Measurements from ENCODE around the gene NCK2.

NCK2 gene

DNA sequence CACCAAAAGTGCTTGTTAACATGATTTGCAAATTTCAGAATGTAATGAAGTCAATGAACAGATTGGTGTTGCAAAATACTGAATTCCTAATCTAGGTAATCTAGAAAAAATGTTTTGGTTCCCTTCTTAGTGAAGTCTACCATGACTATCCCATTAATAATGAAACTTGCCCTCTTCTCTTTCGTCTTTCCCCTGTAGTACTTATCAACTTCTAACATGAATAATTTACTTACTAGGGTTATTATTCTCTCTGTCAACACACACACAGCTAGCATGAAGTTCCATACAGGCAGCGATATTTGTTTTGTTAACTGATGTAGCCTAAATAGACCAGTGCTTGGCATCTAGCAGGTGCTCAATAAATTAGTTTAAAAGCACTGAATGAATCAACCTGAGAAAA is 160.2 kb downstream of the NCK2 start:
- H3K27ac ChIP-seq = no peak overlapping the region
- no peak for DNase-seq (ENCODE audit: low read depth, low spot score)

DNA sequence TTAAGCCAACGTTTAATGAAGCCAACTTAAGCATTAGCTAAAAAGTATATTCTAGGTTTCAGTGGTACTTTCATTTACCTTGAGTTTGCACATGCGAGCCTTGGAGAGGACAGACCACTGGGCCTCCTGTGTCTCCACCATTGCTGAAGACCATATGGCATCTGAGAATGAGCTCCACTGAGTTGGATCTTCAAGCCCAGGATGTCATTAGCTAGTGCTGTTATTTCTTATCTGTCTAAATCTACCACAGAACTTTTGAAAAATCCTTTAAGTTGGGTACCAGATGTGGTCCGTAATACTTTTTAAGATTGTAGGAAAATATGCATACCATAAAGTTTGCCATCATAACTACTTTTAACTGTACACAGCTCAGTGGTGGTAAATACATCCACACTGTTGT is 161.8 kb downstream of the NCK2 start:
- no peak overlapping the region for H3K27ac ChIP-seq
- no peak for DNase-seq (ENCODE audit: low read depth, low spot score)

DNA sequence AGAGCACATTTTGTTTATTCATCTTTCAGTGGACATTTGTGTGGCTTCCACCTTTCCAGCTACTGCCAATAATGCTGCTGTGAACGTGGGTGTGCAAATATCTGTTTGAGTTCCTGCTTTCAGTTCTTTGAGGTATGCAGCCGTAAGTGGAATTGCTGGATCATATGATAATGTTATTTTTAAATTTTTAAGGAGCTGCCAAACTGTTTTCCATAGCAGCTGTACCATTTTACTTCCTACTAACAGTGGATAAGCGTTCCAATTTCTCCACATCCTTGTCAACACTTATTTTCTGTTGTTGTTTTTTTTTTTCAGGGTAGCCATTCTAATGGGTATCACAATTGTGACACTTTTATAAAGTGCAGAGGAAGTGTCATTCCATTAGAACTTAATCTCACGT is 162.5 kb downstream of the NCK2 start:
- no peak for DNase-seq (ENCODE audit: low read depth, low spot score)
- no peak overlapping the region for H3K27ac ChIP-seq

DNA sequence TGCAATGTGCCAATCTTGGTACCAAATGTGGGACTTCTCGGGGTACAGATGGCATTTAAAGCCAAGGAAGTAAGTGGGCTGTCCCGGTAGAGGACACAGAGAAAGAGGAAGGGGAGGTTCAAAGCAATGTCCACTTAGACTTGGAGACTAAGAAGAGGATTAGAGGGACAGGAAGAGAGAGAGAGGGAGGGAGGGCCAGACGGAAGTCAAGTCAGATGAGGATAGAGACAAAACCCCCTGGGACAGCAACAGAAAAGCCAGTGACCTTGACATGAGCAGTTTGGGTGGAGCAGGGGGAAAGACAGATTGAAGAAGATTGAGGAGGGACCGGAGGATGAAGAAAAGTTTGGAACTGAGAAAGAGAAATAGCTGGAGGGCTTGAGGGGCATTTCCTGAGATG is 164.5 kb downstream of the NCK2 start:
- no peak overlapping the region for H3K27ac ChIP-seq
- no peak for DNase-seq (ENCODE audit: low read depth, low spot score)

DNA sequence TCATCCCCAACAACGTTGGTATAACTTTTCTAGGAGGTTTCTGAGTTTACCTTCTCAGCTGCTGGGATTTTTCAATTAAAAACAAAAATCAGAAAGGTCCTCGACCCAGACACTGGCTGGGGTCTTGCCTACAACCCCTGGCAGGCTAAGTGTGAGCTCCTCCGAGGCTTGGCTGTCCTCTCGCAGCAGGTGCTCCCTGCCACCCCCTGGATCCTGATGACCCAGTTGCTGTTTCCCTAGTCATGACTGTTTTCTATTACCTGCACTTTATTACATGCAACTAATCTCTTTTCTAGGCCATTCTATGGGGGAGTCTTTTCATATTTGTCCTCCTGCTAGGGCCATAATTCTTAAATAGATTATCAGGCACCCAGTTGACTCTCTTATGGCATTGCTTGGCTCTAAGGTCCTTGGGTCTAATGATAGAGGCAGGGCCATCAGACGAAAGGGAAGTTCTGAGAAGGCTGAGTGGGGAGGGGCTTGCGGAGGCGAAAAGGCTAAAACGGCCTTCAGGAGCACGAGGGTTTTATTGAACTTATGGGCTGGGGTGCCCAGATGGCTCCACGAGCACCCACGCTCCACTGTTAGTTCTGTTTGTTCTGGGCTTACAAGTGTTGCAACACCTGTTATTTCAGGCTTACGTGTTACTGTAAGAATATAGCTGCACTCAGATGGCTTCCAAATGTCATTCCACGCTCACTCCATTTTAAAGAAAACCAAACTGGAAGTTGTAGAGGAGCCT is 166.0 kb downstream of the NCK2 start:
- H3K27ac ChIP-seq = no peak overlapping the region
- DNase-seq (ENCODE audit: low read depth, low spot score) = no peak

DNA sequence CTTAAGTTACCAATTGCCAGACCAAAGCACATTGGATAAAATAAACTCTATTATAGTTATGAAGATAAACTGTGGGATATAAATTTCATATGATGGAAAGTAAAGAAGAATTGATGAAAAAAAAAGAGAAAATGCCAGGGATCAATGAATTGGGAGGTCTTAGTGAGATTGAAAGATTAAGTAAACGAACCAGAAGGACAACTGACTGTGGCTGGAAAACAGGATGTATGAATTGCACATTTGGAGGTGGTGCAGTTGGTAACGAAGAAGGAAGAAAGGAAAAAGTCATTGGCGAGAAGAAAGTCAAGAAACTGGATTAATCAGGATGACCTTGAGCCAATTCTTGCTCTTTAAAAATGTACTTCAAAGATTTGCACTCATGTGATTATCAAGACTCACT is 166.7 kb downstream of the NCK2 start:
- H3K27ac ChIP-seq = no peak overlapping the region
- DNase-seq (ENCODE audit: low read depth, low spot score) = no peak

DNA sequence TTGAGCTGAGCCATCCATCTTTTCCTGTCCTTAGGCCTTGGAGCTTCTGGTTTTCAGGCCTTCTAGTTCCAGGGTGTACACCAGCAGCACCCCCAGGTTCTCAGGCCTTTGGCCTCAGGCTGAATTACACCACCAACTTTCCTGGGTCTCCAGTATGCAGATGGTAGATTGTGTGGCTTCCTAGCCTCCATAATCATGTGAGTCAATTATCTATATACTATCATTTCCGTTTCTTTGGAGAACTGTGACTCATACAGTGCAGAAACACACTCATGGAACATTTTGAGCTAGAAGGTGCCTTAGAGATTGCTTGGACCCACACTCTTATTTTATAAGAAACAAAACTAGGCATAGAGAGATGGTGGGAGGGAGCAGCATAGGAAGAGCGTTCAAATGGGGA is 167.4 kb downstream of the NCK2 start:
- DNase-seq (ENCODE audit: low read depth, low spot score) = no peak
- H3K27ac ChIP-seq = no peak overlapping the region

DNA sequence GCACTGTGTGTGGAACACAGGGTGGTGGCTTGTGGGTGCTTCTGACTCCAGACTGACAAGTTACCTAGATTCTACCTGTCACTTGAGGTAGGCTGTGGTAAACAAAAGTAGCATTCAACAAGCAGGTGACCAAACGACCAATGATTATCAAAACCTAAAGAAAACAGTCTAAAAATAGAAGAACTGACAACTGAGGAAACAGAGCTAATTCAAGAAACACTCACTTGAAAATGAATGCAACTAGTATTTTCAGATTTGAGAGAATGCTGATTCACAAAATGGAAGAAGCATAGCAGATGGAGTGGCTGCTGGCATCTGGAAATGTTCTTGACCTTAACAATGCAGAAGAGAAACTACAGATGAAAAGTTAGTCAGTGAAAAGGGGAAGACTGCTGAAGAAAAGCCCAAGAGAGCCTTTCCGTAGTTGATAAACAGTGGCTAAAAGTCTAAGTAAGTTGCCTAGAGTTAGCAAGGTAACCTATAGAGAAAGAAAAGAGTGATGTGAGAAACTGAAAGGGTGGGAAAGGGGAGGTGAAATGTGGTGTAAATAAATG is 170.4 kb downstream of the NCK2 start:
- DNase-seq (ENCODE audit: low read depth, low spot score) = no peak
- H3K27ac ChIP-seq = no peak overlapping the region

DNA sequence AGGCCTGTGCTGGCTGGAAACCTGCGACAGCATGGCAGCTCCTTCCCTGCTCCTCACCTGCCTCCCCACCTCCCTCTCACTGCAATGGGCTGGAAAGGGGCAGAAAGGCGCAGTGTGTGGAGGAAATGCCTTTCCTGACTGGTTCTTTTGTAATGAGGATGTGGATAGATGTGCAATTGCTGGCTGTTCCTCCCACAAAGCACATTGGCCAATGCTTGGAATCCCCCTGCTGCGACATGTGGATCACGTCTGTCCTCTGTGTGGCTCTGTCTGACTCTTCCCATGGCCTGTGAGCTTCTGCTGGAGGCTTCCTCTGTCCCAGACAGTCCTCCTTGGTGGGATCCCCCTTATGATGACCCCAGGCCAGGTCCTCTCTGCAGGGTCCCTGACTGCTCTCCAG is 172.5 kb downstream of the NCK2 start:
- DNase-seq (ENCODE audit: low read depth, low spot score) = no peak
- no peak overlapping the region for H3K27ac ChIP-seq

DNA sequence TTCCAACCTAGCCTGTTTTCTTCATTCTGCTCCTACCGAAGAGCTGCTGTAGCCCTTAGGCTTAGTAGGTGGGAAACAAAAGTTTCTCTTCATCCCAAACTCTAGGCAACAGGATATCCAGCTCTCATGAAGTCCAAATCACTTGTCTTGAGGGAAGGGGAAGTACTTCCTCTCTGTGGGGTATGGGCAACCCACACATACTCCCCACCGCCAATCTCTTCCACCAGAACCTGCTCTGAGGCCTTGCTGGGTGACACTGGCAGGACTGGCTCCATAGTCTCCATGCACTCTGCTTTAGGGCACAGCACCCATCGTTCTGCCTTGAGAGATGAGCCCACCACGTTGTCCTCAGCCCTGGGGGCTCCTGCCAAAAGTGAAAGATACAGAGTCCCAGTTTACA is 173.0 kb downstream of the NCK2 start:
- H3K27ac ChIP-seq = no peak overlapping the region
- DNase-seq (ENCODE audit: low read depth, low spot score) = no peak

DNA sequence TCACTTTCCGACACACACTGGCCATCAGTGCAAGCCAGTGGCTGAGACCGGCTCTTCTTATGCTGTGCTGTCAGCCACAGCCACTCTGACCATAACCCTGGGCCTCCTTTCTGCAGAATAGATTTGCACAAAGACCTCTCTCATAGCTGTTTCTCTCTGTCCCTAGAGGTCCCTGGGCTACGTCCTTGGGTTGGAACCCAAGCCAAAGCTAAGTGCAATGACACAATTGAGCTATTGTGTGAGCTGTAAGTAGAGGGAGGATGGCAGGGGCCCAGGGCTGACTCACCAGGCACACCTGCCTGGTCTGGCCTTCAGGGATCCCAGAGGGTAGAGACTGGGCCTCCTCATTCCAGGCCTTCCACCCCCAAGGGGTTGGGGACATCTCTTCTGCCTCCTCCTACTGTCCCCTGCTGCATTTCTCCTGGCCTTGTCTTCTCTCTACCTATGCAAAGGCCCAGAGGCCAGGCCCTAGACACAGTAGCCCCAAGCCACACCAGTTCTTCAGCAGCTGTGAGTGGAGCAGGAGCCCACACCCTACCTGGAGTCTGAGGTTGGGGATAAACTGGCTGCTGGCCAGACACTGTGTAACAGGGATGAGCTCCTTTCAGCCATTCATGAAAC is 174.6 kb downstream of the NCK2 start:
- no peak for DNase-seq (ENCODE audit: low read depth, low spot score)
- H3K27ac ChIP-seq = peak overlapping the region; percentile 13

DNA sequence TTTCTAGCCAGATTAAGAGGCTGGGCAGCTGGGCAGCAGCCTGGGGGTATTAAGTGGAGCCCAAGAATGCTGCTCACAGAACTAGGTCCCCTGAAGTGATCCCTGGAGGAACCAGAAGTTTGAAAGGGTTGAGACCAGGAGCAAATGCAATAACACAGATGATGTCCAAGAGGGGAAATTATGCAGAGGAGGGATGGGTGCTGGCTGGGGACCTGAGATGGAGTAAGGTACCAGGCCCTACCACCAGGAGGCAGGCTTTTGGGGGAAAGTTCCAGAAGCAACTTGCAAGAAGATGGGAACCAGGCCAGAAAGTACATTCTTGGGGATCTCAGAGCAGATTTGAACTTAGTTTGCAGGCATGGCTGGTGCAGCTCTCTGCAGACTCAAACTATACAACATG is 175.1 kb downstream of the NCK2 start:
- no peak for DNase-seq (ENCODE audit: low read depth, low spot score)
- peak overlapping the region; percentile 13 for H3K27ac ChIP-seq

DNA sequence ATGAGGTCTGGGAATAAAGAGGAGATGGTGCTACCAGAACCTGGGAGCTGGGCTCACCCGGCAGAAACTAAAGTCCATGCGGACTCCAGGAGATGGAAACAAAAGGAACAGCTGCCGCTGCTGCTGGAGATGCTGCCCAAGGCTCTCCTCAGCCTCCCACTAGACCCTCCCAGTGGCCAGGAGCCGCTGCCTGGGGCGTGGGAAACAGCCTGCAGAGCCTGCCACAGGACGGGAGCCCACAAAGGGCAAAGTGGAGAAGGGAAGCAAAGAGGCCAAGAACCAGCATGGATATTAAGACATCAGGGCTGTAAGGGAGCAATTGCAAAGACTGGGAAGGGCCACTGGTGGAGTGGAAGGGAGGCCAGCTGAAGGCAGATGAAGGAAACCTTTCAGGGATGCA is 179.6 kb downstream of the NCK2 start:
- DNase-seq (ENCODE audit: low read depth, low spot score) = no peak
- no peak overlapping the region for H3K27ac ChIP-seq

DNA sequence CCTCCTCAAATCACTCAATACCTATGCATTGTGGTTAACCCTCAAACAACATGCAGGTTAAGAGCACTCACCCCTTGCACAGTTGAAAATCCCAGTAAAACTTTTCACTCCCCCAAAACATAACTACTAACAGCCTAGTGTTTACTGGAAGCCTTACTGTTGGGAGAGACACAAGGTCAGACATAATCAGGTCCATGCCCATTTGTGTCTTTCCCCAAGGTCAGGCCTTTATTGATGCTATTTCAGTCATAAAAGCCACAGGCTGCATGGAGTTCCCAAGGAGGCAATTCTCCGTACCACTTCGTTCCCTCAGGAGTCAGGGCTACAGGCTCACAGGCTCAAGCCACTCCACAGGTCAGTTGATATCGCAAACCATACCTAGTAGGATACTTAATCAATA is 180.2 kb downstream of the NCK2 start:
- no peak for DNase-seq (ENCODE audit: low read depth, low spot score)
- no peak overlapping the region for H3K27ac ChIP-seq

DNA sequence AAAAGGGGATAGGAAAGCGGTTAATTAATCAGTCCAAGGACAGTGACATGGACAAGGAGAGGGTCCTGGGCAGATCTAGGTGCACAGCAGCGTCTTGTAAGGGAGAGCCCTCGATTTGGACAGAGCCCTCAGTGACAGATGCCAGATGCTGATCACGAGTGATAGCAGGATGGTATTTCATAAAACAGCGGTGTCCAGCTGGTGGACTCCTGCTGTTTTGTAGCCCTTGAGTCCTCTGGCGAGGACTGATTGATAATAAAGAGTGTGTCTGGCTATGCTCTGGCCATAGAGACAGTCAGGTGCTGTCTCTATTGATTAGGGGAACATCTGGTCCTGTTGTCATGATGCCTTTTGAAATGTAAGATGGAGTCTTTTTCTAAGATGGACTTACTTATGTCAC is 180.7 kb downstream of the NCK2 start:
- H3K27ac ChIP-seq = no peak overlapping the region
- DNase-seq (ENCODE audit: low read depth, low spot score) = no peak

DNA sequence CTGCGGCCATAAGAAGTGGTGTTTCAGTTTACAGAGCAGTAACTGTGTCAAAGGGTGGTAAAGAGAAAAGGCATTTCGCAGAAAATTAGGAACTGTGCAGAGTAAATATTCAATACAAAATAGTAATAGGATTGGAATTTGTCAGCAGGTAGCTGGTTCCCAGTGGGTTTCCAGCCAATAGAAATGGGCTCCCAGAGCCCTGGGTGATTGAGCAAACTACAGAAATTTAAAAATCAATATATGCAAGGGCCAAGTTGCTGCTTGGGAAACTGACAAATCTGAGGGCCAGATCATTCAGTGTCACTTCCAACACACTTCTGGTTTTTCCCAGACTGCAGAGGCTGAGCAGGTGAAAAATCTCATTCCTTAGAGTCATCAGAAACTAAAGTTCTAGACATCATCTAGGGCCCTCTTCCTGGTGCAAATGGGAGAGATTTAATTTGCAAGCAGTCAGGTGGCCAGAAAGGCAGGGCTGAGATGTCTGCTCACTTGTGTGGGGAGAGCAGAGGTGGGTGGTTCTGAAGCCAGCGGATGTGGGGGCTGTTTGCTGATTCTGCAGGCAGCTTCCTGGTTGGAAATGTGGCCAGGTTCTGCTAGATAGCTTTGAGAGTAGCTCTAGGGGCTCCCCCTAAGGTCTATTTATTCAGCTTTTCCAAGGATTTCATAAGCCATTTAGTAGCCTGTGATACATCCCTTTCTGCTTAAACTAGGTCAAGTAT is 182.4 kb downstream of the NCK2 start:
- DNase-seq (ENCODE audit: low read depth, low spot score) = no peak
- H3K27ac ChIP-seq = no peak overlapping the region

DNA sequence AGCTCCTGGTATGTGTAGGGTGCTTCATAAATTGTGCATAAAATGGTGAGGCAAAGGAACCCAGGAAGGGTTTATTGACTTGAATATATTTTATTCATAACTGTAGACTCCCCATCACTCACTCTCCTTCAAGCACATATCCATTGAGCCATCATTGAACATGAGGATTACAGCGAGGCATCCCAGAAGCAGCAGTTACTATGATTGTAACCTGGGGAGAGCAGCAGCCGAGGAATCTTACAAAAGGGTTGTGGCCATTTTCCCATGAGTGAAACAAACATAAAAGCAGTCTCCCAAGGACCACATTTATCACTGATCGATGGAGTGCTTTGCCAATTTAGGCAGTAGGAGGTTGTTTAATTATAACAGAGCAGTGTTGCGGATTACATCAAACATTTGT is 183.4 kb downstream of the NCK2 start:
- no peak overlapping the region for H3K27ac ChIP-seq
- DNase-seq (ENCODE audit: low read depth, low spot score) = no peak

DNA sequence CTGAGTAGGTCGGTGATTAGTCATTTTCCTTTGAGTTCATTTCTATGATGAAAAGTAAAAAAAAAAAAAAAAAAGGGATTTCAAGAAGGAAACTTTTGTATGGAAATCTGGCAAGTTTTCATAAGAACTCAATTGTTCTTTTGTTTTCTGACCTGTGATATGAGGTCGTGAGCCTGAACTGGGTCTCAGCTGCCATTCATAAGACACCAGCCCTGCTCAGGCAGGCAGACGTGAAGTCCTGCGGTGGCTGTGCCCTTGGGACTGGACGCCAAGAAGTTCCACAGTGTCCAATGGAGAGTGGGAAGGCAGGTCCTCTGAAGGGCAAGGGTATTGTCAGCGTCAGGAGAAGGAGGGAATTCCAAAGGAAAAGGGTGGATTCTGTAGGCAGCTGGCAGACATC is 183.9 kb downstream of the NCK2 start:
- no peak overlapping the region for H3K27ac ChIP-seq

DNA sequence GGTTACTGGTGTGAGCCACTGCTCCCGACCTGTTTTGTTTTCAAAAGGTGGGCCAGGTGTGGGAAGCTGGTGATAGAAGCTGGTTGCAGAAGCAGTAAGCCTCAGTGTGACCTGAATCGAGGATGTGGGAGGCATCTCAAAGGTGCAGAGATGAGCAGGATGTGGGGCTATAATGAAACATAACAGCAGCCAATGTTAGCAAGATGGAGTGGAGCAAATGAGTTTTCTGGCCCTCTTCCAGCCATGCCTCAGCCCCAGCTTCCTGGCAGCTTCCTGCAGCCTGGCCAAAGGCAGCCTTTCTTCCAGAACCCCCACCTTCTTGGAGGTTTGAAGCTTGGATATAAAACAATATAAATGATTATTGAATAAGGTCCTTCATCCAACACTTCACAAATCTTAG is 184.8 kb downstream of the NCK2 start:
- no peak overlapping the region for H3K27ac ChIP-seq
- DNase-seq (ENCODE audit: low read depth, low spot score) = no peak

More for the DNA sequence above, 183.9 kb downstream of the NCK2 start:
- no peak for DNase-seq (ENCODE audit: low read depth, low spot score)

DNA sequence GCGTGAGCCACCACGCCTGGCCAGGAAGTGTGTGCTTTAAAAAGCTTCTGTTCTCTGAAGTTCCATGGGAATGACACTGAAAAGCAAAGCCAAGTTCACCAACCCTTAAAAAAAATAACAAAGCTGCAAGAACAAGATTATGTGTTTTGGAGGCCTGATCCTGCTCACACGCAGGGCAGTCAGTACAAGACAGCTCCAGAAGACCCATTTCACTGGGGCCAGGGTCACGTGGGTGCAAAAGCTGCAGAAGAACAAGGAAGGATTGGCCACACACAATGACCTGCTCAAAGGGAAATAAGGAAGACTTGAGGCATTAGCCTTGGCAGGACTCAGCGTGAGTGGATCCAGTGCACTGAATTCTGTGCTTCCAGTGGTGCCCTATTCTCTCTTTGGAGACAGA is 187.9 kb downstream of the NCK2 start:
- no peak overlapping the region for H3K27ac ChIP-seq
- no peak for DNase-seq (ENCODE audit: low read depth, low spot score)

DNA sequence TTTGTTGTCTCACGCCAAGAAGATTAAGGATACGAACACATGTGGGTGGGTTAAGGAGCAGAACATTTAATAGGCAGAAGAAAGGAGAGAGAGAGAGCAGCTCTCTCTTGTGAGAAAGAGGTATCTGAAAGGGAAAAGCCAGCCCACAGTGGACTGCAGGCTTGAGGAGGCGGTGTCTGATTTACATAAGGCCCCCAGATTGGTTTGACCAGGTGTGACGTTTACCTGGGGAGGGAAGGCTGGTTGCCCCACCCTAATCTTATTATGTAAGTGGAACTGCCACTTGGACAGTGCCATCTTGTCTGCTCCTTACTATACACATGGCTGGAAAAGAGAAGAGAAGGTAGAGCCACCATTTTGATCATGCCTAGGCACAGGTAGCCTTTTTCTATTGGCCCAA is 189.2 kb downstream of the NCK2 start:
- DNase-seq (ENCODE audit: low read depth, low spot score) = no peak
- no peak overlapping the region for H3K27ac ChIP-seq

Data from epithelial cell of prostate (primary cell).